GM12878 (cell line): ENCODE data around the gene RPGRIP1. TPM values are rescaled to one million over a fixed set of nuclear protein-coding genes. Genes with fewer than 3 reads are reported as not detected.
A peak's percentile ranks its signal among the peaks of the same experiment; 100 is the strongest.

Experiments
- ASH2L ChIP-seq: fragments of 300-600, 200-600 bp; sonication (generic); IDR thresholded peaks from 2 replicates; pipeline ENCODE4 v1.6.1; 2017; ENCODE audit warnings: low read depth, mild to moderate bottlenecking, borderline replicate concordance
- CHD1 ChIP-seq: IDR thresholded peaks from 2 replicates; pipeline ENCODE4 v1.6.1; 2012; ENCODE audit warnings: low read depth, low read length, improper control_type of control experiment
- E2F4 ChIP-seq: IDR thresholded peaks from 2 replicates; pipeline ENCODE4 v1.6.1; 2012; ENCODE audit warnings: low read depth, low read length, improper control_type of control experiment
- E2F8 ChIP-seq: fragments of 450-650 bp; IDR thresholded peaks from 2 replicates; pipeline ENCODE4 v1.6.1; 2018; ENCODE audit warnings: mild to moderate bottlenecking, low read depth, moderate library complexity; ENCODE audit not compliant: partially characterized antibody
- EED ChIP-seq: sonication (generic); IDR thresholded peaks from 2 replicates; pipeline ENCODE4 v1.6.1; 2016; ENCODE audit warnings: antibody characterized with exemption, low read depth
- JUNB ChIP-seq: IDR thresholded peaks from 2 replicates; pipeline ENCODE4 v1.6.1; 2016; ENCODE audit warnings: antibody characterized with exemption, mild to moderate bottlenecking
- NBN ChIP-seq: fragments of 450-650 bp; IDR thresholded peaks from 2 replicates; pipeline ENCODE4 v1.6.1; 2016
- POLR2AphosphoS2 ChIP-seq: IDR thresholded peaks from 2 replicates; pipeline ENCODE4 v1.6.1; 2011; ENCODE audit warnings: low read depth, mild to moderate bottlenecking, low read length, improper control_type of control experiment, moderate library complexity
- RAD21 ChIP-seq: IDR thresholded peaks from 2 replicates; pipeline ENCODE4 v1.6.1; 2011; ENCODE audit warnings: mild to moderate bottlenecking, low read depth, low read length, moderate library complexity; ENCODE audit not compliant: insufficient read depth
- RUNX3 ChIP-seq: IDR thresholded peaks from 2 replicates; pipeline ENCODE4 v1.6.1; 2012; ENCODE audit warnings: low read length, inconsistent platforms
- SUZ12 ChIP-seq: fragments of 200-600 bp; sonication (generic); IDR thresholded peaks from one replicate; pipeline ENCODE4 v1.6.1; 2018; ENCODE audit warnings: antibody characterized with exemption, mild to moderate bottlenecking; ENCODE audit not compliant: unreplicated experiment
- TARDBP ChIP-seq: IDR thresholded peaks from 2 replicates; pipeline ENCODE4 v1.6.1; 2016; ENCODE audit warnings: borderline replicate concordance
- TCF12 ChIP-seq: IDR thresholded peaks from 2 replicates; pipeline ENCODE4 v1.6.1; 2011; ENCODE audit warnings: low read depth, mild to moderate bottlenecking, low read length
- polyA plus RNA-seq, 11 experiments: library from polyadenylated mRNA; depleted of rRNA in 4 of 11; unstranded in 6 of 11; stranded (reverse) in 5 of 11; fragments of >200 nt; fragmentation: Nextera tagmentation in 4 of 11; fragmentation: Illumina TruSeq in 1 of 11; extraction: Ambion mirVana in 4 of 11; extraction: Trizol in 1 of 11; gene quantifications; 1 replicate in 1 of 11; 2 replicates in 10 of 11; pipeline versions ENCODE4 v1.2.1 to v1.2.3, GENCODE V29; 2011 to 2016; ENCODE audit warnings: inconsistent platforms in 2 of 11, missing spikeins in 2 of 11, low read depth in 1 of 11
- total RNA-seq, 4 experiments: library from RNA; depleted of rRNA in 3 of 4; stranded (reverse); fragments of >200 nt in 3 of 4; fragmentation: Illumina TruSeq in 1 of 4; extraction: Trizol in 1 of 4; gene quantifications; 2 replicates each; pipeline versions ENCODE4 v1.2.1 to v1.2.3, GENCODE V29; 2013 to 2021
- TF ChIP-seq, protein P1 (sequence below): fragments of 450-650 bp; formaldehyde crosslinking; IDR thresholded peaks from 2 replicates; pipeline ENCODE4 v1.4.0; 2020; ENCODE audit warnings: mild to moderate bottlenecking, moderate library complexity
- TF ChIP-seq, protein P2 (sequence below): fragments of 450-650 bp; IDR thresholded peaks from 2 replicates; pipeline ENCODE4 v1.6.1; 2017; ENCODE audit warnings: mild to moderate bottlenecking, moderate library complexity

Gene RPGRIP1
- total and polyA plus RNA-seq, 10 of the 15 experiments (the other 5 are each of a cell fraction or from before 2014, with no cell fraction given) = 0.07 to 1.1 (median 0.30) TPM; not detected in 1

- TF ChIP-seq ASH2L (no peak), E2F8 (peak; percentile 83), CHD1 (no peak), RUNX3 (no peak; the same call in 1 of the 2 replicates), TCF12 (no peak), NBN (peak; percentile 71; the same call in 1 of the 2 replicates), JUNB (no peak), TARDBP (no peak), POLR2AphosphoS2 (peak; percentile 76; the same call in 1 of the 2 replicates), RAD21 (no peak), SUZ12 (no peak), EED (peak; percentile 30; the same call in 1 of the 2 replicates), E2F4 (peak; percentile 83)
- TF ChIP-seq, protein P1, sequence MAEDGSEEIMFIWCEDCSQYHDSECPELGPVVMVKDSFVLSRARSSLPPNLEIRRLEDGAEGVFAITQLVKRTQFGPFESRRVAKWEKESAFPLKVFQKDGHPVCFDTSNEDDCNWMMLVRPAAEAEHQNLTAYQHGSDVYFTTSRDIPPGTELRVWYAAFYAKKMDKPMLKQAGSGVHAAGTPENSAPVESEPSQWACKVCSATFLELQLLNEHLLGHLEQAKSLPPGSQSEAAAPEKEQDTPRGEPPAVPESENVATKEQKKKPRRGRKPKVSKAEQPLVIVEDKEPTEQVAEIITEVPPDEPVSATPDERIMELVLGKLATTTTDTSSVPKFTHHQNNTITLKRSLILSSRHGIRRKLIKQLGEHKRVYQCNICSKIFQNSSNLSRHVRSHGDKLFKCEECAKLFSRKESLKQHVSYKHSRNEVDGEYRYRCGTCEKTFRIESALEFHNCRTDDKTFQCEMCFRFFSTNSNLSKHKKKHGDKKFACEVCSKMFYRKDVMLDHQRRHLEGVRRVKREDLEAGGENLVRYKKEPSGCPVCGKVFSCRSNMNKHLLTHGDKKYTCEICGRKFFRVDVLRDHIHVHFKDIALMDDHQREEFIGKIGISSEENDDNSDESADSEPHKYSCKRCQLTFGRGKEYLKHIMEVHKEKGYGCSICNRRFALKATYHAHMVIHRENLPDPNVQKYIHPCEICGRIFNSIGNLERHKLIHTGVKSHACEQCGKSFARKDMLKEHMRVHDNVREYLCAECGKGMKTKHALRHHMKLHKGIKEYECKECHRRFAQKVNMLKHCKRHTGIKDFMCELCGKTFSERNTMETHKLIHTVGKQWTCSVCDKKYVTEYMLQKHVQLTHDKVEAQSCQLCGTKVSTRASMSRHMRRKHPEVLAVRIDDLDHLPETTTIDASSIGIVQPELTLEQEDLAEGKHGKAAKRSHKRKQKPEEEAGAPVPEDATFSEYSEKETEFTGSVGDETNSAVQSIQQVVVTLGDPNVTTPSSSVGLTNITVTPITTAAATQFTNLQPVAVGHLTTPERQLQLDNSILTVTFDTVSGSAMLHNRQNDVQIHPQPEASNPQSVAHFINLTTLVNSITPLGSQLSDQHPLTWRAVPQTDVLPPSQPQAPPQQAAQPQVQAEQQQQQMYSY = no peak
- TF ChIP-seq, protein P2, sequence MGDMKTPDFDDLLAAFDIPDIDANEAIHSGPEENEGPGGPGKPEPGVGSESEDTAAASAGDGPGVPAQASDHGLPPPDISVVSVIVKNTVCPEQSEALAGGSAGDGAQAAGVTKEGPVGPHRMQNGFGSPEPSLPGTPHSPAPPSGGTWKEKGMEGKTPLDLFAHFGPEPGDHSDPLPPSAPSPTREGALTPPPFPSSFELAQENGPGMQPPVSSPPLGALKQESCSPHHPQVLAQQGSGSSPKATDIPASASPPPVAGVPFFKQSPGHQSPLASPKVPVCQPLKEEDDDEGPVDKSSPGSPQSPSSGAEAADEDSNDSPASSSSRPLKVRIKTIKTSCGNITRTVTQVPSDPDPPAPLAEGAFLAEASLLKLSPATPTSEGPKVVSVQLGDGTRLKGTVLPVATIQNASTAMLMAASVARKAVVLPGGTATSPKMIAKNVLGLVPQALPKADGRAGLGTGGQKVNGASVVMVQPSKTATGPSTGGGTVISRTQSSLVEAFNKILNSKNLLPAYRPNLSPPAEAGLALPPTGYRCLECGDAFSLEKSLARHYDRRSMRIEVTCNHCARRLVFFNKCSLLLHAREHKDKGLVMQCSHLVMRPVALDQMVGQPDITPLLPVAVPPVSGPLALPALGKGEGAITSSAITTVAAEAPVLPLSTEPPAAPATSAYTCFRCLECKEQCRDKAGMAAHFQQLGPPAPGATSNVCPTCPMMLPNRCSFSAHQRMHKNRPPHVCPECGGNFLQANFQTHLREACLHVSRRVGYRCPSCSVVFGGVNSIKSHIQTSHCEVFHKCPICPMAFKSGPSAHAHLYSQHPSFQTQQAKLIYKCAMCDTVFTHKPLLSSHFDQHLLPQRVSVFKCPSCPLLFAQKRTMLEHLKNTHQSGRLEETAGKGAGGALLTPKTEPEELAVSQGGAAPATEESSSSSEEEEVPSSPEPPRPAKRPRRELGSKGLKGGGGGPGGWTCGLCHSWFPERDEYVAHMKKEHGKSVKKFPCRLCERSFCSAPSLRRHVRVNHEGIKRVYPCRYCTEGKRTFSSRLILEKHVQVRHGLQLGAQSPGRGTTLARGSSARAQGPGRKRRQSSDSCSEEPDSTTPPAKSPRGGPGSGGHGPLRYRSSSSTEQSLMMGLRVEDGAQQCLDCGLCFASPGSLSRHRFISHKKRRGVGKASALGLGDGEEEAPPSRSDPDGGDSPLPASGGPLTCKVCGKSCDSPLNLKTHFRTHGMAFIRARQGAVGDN = no peak; the same call in 1 of the 2 replicates
Observed at GRCh38 chr14:21308479-21309237, 28.8 kb downstream of the RPGRIP1 start (continued).
